MM.1S (cell line): ENCODE results near the gene PMIS2.

Source experiments
- DNase-seq: peaks from one replicate; pipeline ENCODE4 v3.0.0-alpha.2; 2015
- H2AFZ ChIP-seq: fragments of 300-600 bp; sonication (generic); 2 replicates; pipeline ENCODE4 v1.6.0; 2016; ENCODE audit warnings: antibody characterized with exemption, low read length
- H3F3A ChIP-seq: fragments of 300-600 bp; sonication (generic); 2 replicates; pipeline ENCODE4 v1.6.1; 2016; ENCODE audit warnings: mild to moderate bottlenecking, antibody characterized with exemption, low read length, moderate library complexity, mixed read lengths; ENCODE audit not compliant: insufficient read depth
- H3K27ac ChIP-seq: fragments of 300-600 bp; sonication (generic); 2 replicates; pipeline ENCODE4 v1.5.1; 2016; ENCODE audit warnings: mild to moderate bottlenecking, low read length
- H3K27me3 ChIP-seq: fragments of 300-600 bp; sonication (generic); replicated peaks from 2 replicates; pipeline ENCODE4 v1.6.0; 2016; ENCODE audit warnings: low read length; ENCODE audit not compliant: insufficient read depth
- H3K36me3 ChIP-seq: fragments of 300-600 bp; sonication (generic); replicated peaks from 2 replicates; pipeline ENCODE4 v1.6.1; 2016; ENCODE audit warnings: mild to moderate bottlenecking, low read length, mixed read lengths; ENCODE audit not compliant: insufficient read depth
- H3K4me1 ChIP-seq: fragments of 300-600 bp; sonication (generic); 2 replicates; pipeline ENCODE4 v1.6.1; 2016; ENCODE audit warnings: low read length, mixed read lengths
- H3K4me2 ChIP-seq: fragments of 300-600 bp; sonication (generic); 2 replicates; pipeline ENCODE4 v1.6.0; 2016; ENCODE audit warnings: low read depth, low read length
- H3K4me3 ChIP-seq: fragments of 300-600 bp; sonication (generic); 2 replicates; pipeline ENCODE4 v1.5.1; 2016; ENCODE audit warnings: low read length, mixed read lengths
- H3K79me2 ChIP-seq: fragments of 300-600 bp; sonication (generic); 2 replicates; pipeline ENCODE4 v1.6.1; 2016; ENCODE audit warnings: mixed run types, low read length, mixed read lengths
- H3K9ac ChIP-seq: fragments of 300-600 bp; sonication (generic); 2 replicates; pipeline ENCODE4 v1.6.1; 2016; ENCODE audit warnings: low read length, mixed read lengths
- H3K9me2 ChIP-seq: fragments of 300-600 bp; sonication (generic); replicated peaks from 2 replicates; pipeline ENCODE4 v1.6.1; 2016; ENCODE audit warnings: mild to moderate bottlenecking, low read length, mixed read lengths; ENCODE audit not compliant: insufficient read depth
- H3K9me3 ChIP-seq: fragments of 300-600 bp; sonication (generic); replicated peaks from 2 replicates; pipeline ENCODE4 v1.6.1; 2016; ENCODE audit warnings: mild to moderate bottlenecking, low read length, mixed read lengths; ENCODE audit not compliant: insufficient read depth
- H4K20me1 ChIP-seq: fragments of 300-600 bp; sonication (generic); 2 replicates; pipeline ENCODE4 v1.6.1; 2016; ENCODE audit warnings: mild to moderate bottlenecking, low read length, moderate library complexity, mixed read lengths; ENCODE audit not compliant: insufficient read depth
- EZH2 ChIP-seq: fragments of 300-600 bp; sonication (generic); optimal IDR thresholded peaks from 2 replicates; pipeline ENCODE3; 2017; ENCODE audit warnings: low read depth, mild to moderate bottlenecking, antibody characterized with exemption, low read length, mixed read lengths
- EZH2phosphoT487 ChIP-seq: fragments of 300-600 bp; sonication (generic); IDR thresholded peaks from 2 replicates; pipeline ENCODE4 v1.6.1; 2018; ENCODE audit warnings: antibody characterized with exemption, low read length
- TF ChIP-seq, protein P1 (sequence below): fragments of 300-600 bp; sonication (generic); IDR thresholded peaks from 2 replicates; pipeline ENCODE4 v1.5.1; 2016; ENCODE audit warnings: antibody characterized with exemption, low read length, mixed read lengths

Gene PMIS2

DNA sequence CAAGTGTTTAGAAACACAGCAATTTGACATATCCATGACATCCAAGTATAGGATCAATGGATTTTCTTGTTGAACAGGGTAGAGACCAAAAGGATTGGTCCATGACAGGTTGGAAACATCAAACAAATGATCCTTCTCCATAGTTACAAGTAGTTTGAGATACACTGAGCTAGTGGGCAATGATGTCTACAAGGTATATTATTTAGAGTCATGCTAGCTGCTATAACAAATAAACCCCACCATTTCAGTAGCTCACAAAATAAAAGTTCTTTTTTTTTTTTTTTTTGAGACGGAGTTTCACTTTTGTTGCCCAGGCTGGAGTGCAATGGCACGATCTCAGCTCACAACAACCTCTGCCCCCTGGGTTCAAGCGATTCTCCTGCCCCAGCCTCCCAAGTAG, 21.7 kb downstream of the PMIS2 start:
- TF ChIP-seq, protein P1, sequence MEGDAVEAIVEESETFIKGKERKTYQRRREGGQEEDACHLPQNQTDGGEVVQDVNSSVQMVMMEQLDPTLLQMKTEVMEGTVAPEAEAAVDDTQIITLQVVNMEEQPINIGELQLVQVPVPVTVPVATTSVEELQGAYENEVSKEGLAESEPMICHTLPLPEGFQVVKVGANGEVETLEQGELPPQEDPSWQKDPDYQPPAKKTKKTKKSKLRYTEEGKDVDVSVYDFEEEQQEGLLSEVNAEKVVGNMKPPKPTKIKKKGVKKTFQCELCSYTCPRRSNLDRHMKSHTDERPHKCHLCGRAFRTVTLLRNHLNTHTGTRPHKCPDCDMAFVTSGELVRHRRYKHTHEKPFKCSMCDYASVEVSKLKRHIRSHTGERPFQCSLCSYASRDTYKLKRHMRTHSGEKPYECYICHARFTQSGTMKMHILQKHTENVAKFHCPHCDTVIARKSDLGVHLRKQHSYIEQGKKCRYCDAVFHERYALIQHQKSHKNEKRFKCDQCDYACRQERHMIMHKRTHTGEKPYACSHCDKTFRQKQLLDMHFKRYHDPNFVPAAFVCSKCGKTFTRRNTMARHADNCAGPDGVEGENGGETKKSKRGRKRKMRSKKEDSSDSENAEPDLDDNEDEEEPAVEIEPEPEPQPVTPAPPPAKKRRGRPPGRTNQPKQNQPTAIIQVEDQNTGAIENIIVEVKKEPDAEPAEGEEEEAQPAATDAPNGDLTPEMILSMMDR, result no peak
- TF ChIP-seq EZH2phosphoT487 (no peak), EZH2 (no peak)
- Histone ChIP-seq H3K4me1 (peaks cover 16% of the 10 kb centered on the region), H3K9me2 (no peaks in the 10 kb centered on the region), H3K79me2 (no peaks in the 10 kb centered on the region), H3K4me2 (no peak overlapping the region), H2AFZ (no peak overlapping the region), H3K36me3 (no peaks in the 10 kb centered on the region), H3K9ac (no peak overlapping the region), H3F3A (no peaks in the 10 kb centered on the region), H4K20me1 (no peaks in the 10 kb centered on the region), H3K4me3 (no peak overlapping the region), H3K27me3 (0 out of 2 replicates have a peak, but pooled peaks cover 1% of the 10 kb centered on the region), H3K9me3 (no peaks in the 10 kb centered on the region), H3K27ac (no peak overlapping the region)
- no peak for DNase-seq

- Histone ChIP-seq H3K9ac (no peak overlapping the region), H3K9me2 (no peaks in the 10 kb centered on the region), H4K20me1 (no peaks in the 10 kb centered on the region), H3K79me2 (peaks cover 5% of the 10 kb centered on the region), H3F3A (no peaks in the 10 kb centered on the region), H3K27me3 (no peaks in the 10 kb centered on the region), H3K4me2 (no peak overlapping the region), H3K27ac (no peak overlapping the region), H3K36me3 (no peaks in the 10 kb centered on the region), H3K4me3 (no peak overlapping the region), H3K9me3 (no peaks in the 10 kb centered on the region), H2AFZ (no peak overlapping the region), H3K4me1 (peaks cover 16% of the 10 kb centered on the region)
- peak; percentile 13 for DNase-seq
- TF ChIP-seq EZH2, result no peak
- TF ChIP-seq, protein P1, result no peak
- no peak for TF ChIP-seq EZH2phosphoT487
Measured at GRCh38 chr19:35608251-35608650, 22.3 kb downstream of the PMIS2 start.

GRCh38 chr19:35609851-35610353, 23.9 kb downstream of the PMIS2 start:
- H3K4me2 ChIP-seq, result peak overlapping the region; percentile 46

More at GRCh38 chr19:35609851-35610353, 23.9 kb downstream of the PMIS2 start:
- peaks cover 5% of the 10 kb centered on the region for H3K79me2 ChIP-seq
- peak; percentile 16 for DNase-seq
- TF ChIP-seq EZH2phosphoT487, result no peak
- no peak for TF ChIP-seq EZH2
- TF ChIP-seq, protein P1, result no peak
- no peaks in the 10 kb centered on the region for H3K36me3 ChIP-seq
- H2AFZ ChIP-seq, result peak overlapping the region; percentile 13; the same call in 1 of the 2 replicates
- no peaks in the 10 kb centered on the region for H3F3A ChIP-seq
- H3K9me3 ChIP-seq, result no peaks in the 10 kb centered on the region
- no peaks in the 10 kb centered on the region for H3K27me3 ChIP-seq
- peak overlapping the region; percentile 40; the same call in 1 of the 2 replicates for H3K27ac ChIP-seq
- no peak overlapping the region for H3K9ac ChIP-seq
- no peaks in the 10 kb centered on the region for H4K20me1 ChIP-seq
- no peaks in the 10 kb centered on the region for H3K9me2 ChIP-seq
- peaks cover 16% of the 10 kb centered on the region for H3K4me1 ChIP-seq
- H3K4me3 ChIP-seq, result no peak overlapping the region
